Activated naive CD8-positive, alpha-beta T cell treated with anti-CD3 and anti-CD28 coated beads, Interleukin-2, amount 10 ng/mL, durations not matched to agents 7 days and 5 days (primary cell): Measurements from ENCODE around the gene FGFR2. TPM values are rescaled to one million over a fixed set of nuclear protein-coding genes. Genes with fewer than 3 reads are reported as not detected.

Source experiments
- ATAC-seq: fragments of 150-1000 bp; cut with Tn5 transposase; one replicate; pipeline ENCODE4 v1.10.0; 2021; ENCODE audit warnings: low read depth, moderate library complexity
- POLR2A ChIA-PET: fragments of 350-600 bp; sonication (Branson Sonifier 250); formaldehyde crosslinking; loops from one replicate; lab custom pipeline; 2021; ENCODE audit warnings: antibody characterized with exemption; lab: Charles Lee
- DNase-seq: peaks from one replicate; pipeline ENCODE4 v3.0.0; 2021
- H3K27ac Mint-ChIP-seq: one replicate; pipeline ENCODE4 v1.8.0; 2022; ENCODE audit warnings: mild to moderate bottlenecking, mixed read lengths
- H3K27me3 Mint-ChIP-seq: one replicate; pipeline ENCODE4 v1.8.0; 2022; ENCODE audit warnings: mild to moderate bottlenecking, moderate library complexity, mixed read lengths
- H3K36me3 Mint-ChIP-seq: one replicate; pipeline ENCODE4 v1.8.0; 2021; ENCODE audit warnings: mild to moderate bottlenecking, mixed read lengths
- H3K4me1 Mint-ChIP-seq: one replicate; pipeline ENCODE4 v1.8.0; 2021; ENCODE audit warnings: mixed read lengths
- H3K4me3 Mint-ChIP-seq: one replicate; pipeline ENCODE4 v1.8.0; 2022; ENCODE audit warnings: mild to moderate bottlenecking, moderate library complexity, mixed read lengths
- H3K9me3 Mint-ChIP-seq: one replicate; pipeline ENCODE4 v1.8.0; 2021; ENCODE audit warnings: mixed read lengths
- total RNA-seq, 2 experiments: library from RNA; stranded (reverse); gene quantifications; one replicate each; pipeline ENCODE4 v1.2.3, GENCODE V29; 2021

The FGFR2 gene
- total RNA-seq, 2 experiments from 2014 or later: 0.89 to 1.1 TPM

DNA sequence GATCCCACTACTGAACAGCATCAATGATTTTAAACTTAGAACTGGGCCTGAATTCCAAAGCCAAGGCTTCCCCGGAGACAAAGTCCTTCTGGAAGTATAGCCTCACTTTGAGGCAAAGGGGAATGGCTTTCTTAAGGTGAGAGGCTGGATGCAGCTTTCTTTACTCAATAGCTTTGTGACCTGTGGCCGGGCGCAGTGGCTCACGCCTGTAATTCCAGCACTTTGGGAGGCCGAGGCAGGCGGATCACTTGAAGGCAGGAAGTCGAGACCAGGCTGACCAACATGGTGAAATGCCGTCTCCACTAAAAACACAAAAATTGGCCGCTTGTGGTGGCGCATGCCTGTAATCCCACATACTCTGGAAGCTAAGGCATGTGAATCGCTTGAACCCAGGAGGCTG, 3.2 kb upstream of the FGFR2 start:
- ATAC-seq (no peak), DNase-seq (no peak)
- POLR2A ChIA-PET: no interaction called here
- H3K36me3 Mint-ChIP-seq: no peaks in the 10 kb centered on the region
- H3K27ac Mint-ChIP-seq: no peak overlapping the region
- H3K4me1 Mint-ChIP-seq: peaks cover 8% of the 10 kb centered on the region
- H3K27me3 Mint-ChIP-seq: peaks cover 36% of the 10 kb centered on the region
- no peaks in the 10 kb centered on the region for H3K9me3 Mint-ChIP-seq
- no peak overlapping the region for H3K4me3 Mint-ChIP-seq

- Mint-ChIP-seq H3K36me3 (no peaks in the 10 kb centered on the region), H3K4me1 (peaks cover 4% of the 10 kb centered on the region), H3K4me3 (no peak overlapping the region), H3K9me3 (no peaks in the 10 kb centered on the region), H3K27ac (no peak overlapping the region), H3K27me3 (peaks cover 44% of the 10 kb centered on the region)
- no peak for ATAC-seq
- POLR2A ChIA-PET: no interaction called here
- no peak for DNase-seq
These were observed 2.4 kb upstream of the FGFR2 start for GRCh38 chr10:121600611-121601010.

DNA sequence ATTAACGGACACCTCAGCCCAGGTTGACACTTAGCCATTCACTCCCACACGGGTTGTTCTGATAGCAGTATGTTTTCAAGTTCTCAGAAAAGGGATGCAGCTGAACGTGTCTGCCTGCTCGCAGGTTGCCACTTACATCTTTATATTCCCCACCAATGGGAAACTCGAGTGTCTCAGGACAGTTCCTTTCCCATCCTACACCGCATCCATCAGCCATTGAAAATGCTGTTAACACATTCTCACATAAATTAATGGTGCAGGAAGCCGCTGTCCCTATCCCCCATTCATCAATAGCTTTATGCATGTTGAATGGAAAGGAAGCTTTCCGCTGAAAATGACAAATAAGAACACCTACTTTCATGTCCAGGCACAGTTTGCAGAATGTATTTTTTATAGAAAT, 1.7 kb upstream of the FGFR2 start:
- peaks cover 49% of the 10 kb centered on the region for H3K27me3 Mint-ChIP-seq
- ATAC-seq: no peak

DNA sequence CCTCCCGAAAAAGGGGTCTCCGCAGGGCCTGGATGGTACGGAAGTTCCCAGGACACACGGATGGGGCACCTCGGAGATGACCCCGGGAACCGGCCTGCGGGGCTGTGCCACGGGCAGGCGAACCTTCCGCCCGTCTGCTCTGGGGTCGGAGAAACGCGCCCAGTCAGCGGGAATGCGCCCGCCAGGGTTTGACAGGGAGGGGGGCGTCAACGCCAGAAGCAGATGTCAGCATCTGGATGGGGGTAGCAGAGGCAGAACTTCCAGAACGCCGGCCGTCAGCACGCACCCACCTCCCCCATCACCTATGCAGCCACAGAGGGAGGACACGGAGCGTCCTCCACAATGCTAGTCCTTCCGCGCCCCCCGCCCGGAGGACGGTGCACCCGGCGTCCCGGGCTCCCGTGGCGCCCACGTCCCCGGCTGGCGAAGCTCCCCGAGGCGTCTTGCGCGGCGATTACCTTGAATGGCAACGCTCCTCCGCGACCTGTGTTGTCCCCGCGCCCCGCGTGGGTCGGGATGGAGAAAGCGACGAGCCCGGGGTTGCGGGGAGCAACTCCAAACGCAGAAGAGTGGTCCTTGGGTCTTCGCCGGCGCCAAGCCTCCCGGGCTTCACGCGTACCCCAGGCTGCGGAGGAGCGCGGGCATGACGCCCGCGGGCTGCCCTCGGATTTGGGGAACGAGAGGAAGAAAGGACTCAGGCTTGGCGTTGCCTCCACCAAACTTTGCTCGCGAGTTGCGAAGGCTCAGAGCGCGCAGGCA, 561 bp downstream of the FGFR2 start:
- ATAC-seq (no peak), DNase-seq (peak; percentile 35)
- H3K4me1 Mint-ChIP-seq: peaks cover 4% of the 10 kb centered on the region
- H3K27me3 Mint-ChIP-seq: peaks cover 51% of the 10 kb centered on the region
- no peaks in the 10 kb centered on the region for H3K9me3 Mint-ChIP-seq
- POLR2A ChIA-PET: no interaction called here
- H3K27ac Mint-ChIP-seq: no peak overlapping the region
- H3K4me3 Mint-ChIP-seq: no peak overlapping the region
- H3K36me3 Mint-ChIP-seq: no peaks in the 10 kb centered on the region

More for the DNA sequence above, 1.7 kb upstream of the FGFR2 start:
- POLR2A ChIA-PET: no interaction called here
- H3K27ac Mint-ChIP-seq: no peak overlapping the region
- H3K4me1 Mint-ChIP-seq: peaks cover 4% of the 10 kb centered on the region
- DNase-seq: no peak
- no peaks in the 10 kb centered on the region for H3K36me3 Mint-ChIP-seq
- no peak overlapping the region for H3K4me3 Mint-ChIP-seq
- no peaks in the 10 kb centered on the region for H3K9me3 Mint-ChIP-seq

DNA sequence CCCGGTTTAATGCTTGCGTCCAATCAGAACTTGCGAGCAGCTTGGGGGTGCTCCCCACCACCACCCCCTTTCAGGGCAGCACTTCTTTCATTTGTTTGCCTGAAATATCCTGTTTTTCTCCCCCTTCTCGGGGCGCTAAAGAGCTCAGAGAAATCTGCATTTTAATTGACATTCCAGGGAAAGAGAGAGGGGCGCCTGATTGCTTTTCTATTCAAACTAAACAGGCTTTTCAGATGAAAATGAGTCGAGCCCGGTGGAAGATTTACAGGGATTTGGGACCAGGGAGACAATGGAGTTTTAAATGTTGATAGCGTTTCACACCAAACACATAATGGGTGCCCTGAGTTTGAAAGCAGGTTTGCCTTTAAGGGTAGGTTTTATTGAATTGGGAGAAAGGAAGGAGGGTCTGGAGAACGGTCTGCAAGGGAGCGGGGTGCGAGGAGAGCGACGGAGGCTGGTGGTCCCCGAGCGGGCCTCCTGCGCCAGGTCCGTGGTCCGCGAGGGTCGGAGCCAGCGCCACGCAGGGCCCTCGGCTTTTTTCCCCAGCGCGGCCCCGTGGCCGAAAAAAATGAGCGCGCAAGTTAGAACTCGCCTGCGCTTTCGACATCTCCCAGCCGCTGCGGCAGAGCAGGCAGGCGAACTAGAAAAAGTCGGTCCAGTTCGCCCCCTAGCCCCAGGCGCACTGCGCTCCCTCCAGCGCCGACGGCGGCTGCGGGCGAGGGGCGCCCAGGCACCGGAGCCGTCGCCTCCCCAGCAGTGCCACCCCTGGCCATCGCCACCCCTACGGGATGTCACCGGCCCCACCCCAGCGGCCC, 1.3 kb downstream of the FGFR2 start:
- H3K27ac Mint-ChIP-seq: no peak overlapping the region
- ATAC-seq (no peak), DNase-seq (no peak)
- H3K27me3 Mint-ChIP-seq: peaks cover 51% of the 10 kb centered on the region
- H3K9me3 Mint-ChIP-seq: no peaks in the 10 kb centered on the region
- POLR2A ChIA-PET: no interaction called here
- peaks cover 4% of the 10 kb centered on the region for H3K4me1 Mint-ChIP-seq
- peak overlapping the region; percentile 38 for H3K4me3 Mint-ChIP-seq
- no peaks in the 10 kb centered on the region for H3K36me3 Mint-ChIP-seq

DNA sequence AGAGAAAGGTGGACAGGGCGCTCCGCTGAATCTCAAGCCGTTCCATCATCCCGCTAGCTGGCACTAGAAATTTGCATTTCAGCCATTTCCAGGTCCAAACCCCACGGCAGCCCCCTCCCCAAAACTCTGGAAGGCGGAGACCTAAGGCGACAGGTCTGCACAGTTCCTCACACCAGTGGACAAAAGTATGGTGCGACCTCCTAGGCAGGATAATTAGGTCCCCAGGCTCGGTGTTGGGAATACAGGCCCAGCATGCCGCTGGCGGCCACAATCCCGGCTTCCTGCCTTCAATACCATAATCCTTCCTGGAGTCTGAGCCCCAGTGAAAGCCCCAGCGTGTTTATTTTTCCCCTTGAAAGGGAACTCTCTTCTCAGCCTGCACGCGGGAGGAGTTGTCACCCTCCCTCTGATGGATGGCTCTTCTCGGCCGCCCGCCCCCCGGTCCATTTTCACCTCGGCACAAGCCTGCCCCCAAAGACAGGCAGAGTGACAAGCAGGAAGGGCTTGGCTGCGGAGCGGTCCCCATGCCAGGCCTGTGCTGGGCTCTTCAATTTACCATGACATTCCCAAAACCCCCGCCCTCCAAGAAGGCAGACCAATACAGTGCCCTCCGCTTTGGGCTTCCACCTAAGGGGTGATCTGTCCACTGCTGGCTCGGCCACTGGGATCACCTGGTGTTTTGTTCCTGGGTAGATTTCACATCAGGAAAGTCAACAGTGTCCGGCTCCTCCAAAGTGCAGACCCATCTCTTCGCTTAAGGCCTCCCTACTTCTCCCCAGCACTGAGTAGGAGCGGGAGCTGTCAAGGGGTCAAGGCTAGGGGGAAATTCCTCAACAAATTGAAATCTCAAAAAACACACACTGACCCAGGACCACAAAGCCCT, 2.2 kb downstream of the FGFR2 start:
- no peak overlapping the region for H3K4me3 Mint-ChIP-seq
- H3K4me1 Mint-ChIP-seq: peaks cover 4% of the 10 kb centered on the region
- H3K9me3 Mint-ChIP-seq: no peaks in the 10 kb centered on the region
- DNase-seq: no peak
- H3K27me3 Mint-ChIP-seq: peaks cover 48% of the 10 kb centered on the region
- H3K36me3 Mint-ChIP-seq: no peaks in the 10 kb centered on the region
- no peak for ATAC-seq
- no peak overlapping the region for H3K27ac Mint-ChIP-seq
- POLR2A ChIA-PET: no interaction called here

DNA sequence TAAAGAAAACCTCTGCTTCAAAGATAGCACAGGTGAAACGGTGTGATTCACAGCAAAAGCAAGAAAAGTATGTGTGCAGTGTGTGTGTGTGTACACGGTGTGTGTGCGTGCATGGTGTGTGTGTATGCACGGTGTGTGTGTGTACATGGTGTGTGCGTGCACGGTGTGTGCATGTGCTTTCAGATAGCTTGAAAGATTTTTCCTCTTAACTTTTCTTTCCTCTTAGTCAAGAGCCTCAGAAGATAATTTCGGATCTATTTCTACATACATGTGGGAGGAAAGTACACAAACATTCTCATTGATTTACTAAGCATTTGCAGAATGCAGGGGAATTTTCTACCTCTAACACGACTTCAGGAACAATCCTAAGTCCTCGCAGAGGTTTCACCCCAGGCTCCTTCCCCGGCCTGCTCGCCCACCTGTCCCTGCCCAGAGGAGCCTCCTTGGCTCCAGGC, 2.9 kb downstream of the FGFR2 start:
- peaks cover 41% of the 10 kb centered on the region for H3K27me3 Mint-ChIP-seq
- no peak overlapping the region for H3K27ac Mint-ChIP-seq
- H3K4me1 Mint-ChIP-seq: peaks cover 4% of the 10 kb centered on the region
- H3K9me3 Mint-ChIP-seq: no peaks in the 10 kb centered on the region
- ATAC-seq (no peak), DNase-seq (no peak)
- H3K4me3 Mint-ChIP-seq: no peak overlapping the region
- no peaks in the 10 kb centered on the region for H3K36me3 Mint-ChIP-seq
- POLR2A ChIA-PET: no interaction called here

GRCh38 chr10:121594623-121595350, 3.5 kb downstream of the FGFR2 start:
- Mint-ChIP-seq H3K4me1 (peaks cover 4% of the 10 kb centered on the region), H3K27ac (no peak overlapping the region), H3K27me3 (peaks cover 35% of the 10 kb centered on the region), H3K9me3 (no peaks in the 10 kb centered on the region), H3K36me3 (no peaks in the 10 kb centered on the region), H3K4me3 (no peak overlapping the region)
- POLR2A ChIA-PET: no interaction called here
- DNase-seq (no peak), ATAC-seq (no peak)

DNA sequence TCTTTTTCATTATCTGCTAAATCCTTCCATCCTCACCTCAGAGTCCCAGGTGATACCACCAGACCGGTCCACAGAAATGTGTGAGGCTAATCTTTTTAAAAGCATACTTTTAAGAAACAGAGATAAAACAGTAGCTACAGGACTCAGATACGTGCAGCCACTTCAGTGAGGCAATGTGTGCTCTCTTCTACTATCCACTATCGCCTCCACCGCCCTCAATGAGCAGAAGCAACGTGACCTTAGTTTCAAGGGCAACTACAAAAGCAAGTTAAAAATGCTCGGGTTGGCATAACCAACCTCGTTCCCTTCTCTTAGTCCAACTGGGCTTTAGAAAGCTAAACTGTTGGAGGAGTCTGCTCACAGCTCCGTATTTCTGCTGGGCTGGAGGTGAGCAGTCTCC, 4.2 kb downstream of the FGFR2 start:
- POLR2A ChIA-PET: no interaction called here
- Mint-ChIP-seq H3K27ac (no peak overlapping the region), H3K36me3 (no peaks in the 10 kb centered on the region), H3K9me3 (no peaks in the 10 kb centered on the region), H3K27me3 (peaks cover 28% of the 10 kb centered on the region), H3K4me1 (peaks cover 4% of the 10 kb centered on the region), H3K4me3 (no peak overlapping the region)
- ATAC-seq (no peak), DNase-seq (no peak)

- peaks cover 2% of the 10 kb centered on the region for H3K4me1 Mint-ChIP-seq
- POLR2A ChIA-PET: no interaction called here
- H3K4me3 Mint-ChIP-seq: no peak overlapping the region
- H3K9me3 Mint-ChIP-seq: no peaks in the 10 kb centered on the region
- no peaks in the 10 kb centered on the region for H3K36me3 Mint-ChIP-seq
- peaks cover 22% of the 10 kb centered on the region for H3K27me3 Mint-ChIP-seq
- DNase-seq (no peak), ATAC-seq (no peak)
- no peak overlapping the region for H3K27ac Mint-ChIP-seq
These were observed 4.8 kb downstream of the FGFR2 start for GRCh38 chr10:121593281-121594075.

- Mint-ChIP-seq H3K36me3 (no peaks in the 10 kb centered on the region), H3K4me1 (peaks cover 2% of the 10 kb centered on the region), H3K27ac (no peak overlapping the region), H3K9me3 (no peaks in the 10 kb centered on the region), H3K4me3 (no peak overlapping the region), H3K27me3 (peaks cover 22% of the 10 kb centered on the region)
- no peak for ATAC-seq
- no peak for DNase-seq
- POLR2A ChIA-PET: no interaction called here
These were observed 5.9 kb downstream of the FGFR2 start for GRCh38 chr10:121592155-121592890.

- DNase-seq (no peak), ATAC-seq (no peak)
- no peaks in the 10 kb centered on the region for H3K4me1 Mint-ChIP-seq
- H3K9me3 Mint-ChIP-seq: peaks cover 1% of the 10 kb centered on the region
- POLR2A ChIA-PET: no interaction called here
- H3K4me3 Mint-ChIP-seq: no peak overlapping the region
- no peaks in the 10 kb centered on the region for H3K36me3 Mint-ChIP-seq
- peaks cover 17% of the 10 kb centered on the region for H3K27me3 Mint-ChIP-seq
- H3K27ac Mint-ChIP-seq: no peak overlapping the region
These were observed 7.1 kb downstream of the FGFR2 start for GRCh38 chr10:121591186-121591585.
